ENCODE measurements around the gene MTUS2.

MTUS2 gene

GRCh38 chr13:29104461-29104860 lies 284.3 kb downstream of the MTUS2 start:
- no peak overlapping the region for H3K4me3 ChIP-seq (ENCODE audit: low read depth, low read length)
- TF ChIP-seq, protein P1, sequence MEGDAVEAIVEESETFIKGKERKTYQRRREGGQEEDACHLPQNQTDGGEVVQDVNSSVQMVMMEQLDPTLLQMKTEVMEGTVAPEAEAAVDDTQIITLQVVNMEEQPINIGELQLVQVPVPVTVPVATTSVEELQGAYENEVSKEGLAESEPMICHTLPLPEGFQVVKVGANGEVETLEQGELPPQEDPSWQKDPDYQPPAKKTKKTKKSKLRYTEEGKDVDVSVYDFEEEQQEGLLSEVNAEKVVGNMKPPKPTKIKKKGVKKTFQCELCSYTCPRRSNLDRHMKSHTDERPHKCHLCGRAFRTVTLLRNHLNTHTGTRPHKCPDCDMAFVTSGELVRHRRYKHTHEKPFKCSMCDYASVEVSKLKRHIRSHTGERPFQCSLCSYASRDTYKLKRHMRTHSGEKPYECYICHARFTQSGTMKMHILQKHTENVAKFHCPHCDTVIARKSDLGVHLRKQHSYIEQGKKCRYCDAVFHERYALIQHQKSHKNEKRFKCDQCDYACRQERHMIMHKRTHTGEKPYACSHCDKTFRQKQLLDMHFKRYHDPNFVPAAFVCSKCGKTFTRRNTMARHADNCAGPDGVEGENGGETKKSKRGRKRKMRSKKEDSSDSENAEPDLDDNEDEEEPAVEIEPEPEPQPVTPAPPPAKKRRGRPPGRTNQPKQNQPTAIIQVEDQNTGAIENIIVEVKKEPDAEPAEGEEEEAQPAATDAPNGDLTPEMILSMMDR (IDR thresholded peaks at IDR 0.05; ENCODE audit: borderline replicate concordance, insufficient read depth, low read depth, low read length) = no peak

DNA sequence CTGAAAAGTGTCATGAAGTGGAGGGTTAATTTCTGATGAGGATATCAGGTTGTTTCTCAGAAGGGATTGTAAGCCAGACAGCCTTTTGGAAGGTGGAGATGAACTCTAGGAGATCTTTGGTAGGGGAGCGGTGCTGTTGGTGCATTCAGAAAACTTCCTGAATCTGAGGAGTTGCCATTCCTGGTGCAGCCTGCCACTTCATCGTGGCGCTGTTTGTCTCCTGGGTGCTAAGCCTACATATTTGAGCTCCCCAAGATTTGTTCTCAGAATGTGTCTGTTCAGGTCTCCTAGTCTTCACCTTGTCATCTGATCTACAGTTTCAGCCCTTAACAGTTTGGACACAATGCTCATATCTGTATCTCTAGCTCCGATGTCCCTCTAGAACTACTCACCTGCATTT lies 285.6 kb downstream of the MTUS2 start:
- TF ChIP-seq, protein P1 (IDR thresholded peaks at IDR 0.05; ENCODE audit: borderline replicate concordance, insufficient read depth, low read depth, low read length) = no peak
- H3K4me3 ChIP-seq (ENCODE audit: low read depth, low read length) = no peak overlapping the region

GRCh38 chr13:29106651-29107050 lies 286.5 kb downstream of the MTUS2 start:
- H3K4me3 ChIP-seq (ENCODE audit: low read depth, low read length) = no peak overlapping the region
- TF ChIP-seq, protein P1 (IDR thresholded peaks at IDR 0.05; ENCODE audit: borderline replicate concordance, insufficient read depth, low read depth, low read length) = no peak

DNA sequence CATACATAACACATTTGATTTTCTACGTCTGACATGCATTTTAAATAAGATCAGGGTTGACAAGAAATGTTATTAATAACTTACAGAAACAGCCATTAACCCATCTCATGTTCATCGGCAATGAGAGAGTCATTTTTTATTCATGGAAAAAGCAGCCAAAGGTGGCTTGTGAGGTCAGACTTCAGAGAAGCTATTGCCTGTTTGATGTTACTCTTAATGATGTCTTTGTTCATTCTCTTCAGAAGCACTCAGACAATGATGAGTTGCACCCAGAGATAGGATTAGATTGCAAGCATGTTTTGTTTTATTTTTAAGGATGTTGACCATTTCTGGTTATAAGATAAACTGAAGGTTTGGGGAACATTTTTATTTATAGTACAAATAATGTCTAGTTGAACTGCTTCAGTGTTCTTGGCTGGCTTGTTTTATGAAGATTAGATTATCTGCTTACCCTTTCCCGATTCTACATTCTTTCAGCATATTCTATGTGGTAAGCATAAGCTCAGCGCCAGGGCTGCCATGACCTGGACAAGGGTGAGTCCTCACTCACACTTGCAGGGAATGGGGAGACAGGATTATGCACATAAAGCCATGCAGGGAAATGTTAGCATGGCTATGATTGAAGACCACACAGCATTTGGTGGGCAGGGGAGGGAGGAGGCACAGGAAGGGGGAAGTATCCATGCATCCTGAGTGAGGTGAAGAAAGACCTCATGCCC lies 288.1 kb downstream of the MTUS2 start:
- H3K4me3 ChIP-seq (ENCODE audit: low read depth, low read length) = no peak overlapping the region
- TF ChIP-seq, protein P1 (IDR thresholded peaks at IDR 0.05; ENCODE audit: borderline replicate concordance, insufficient read depth, low read depth, low read length) = no peak

DNA sequence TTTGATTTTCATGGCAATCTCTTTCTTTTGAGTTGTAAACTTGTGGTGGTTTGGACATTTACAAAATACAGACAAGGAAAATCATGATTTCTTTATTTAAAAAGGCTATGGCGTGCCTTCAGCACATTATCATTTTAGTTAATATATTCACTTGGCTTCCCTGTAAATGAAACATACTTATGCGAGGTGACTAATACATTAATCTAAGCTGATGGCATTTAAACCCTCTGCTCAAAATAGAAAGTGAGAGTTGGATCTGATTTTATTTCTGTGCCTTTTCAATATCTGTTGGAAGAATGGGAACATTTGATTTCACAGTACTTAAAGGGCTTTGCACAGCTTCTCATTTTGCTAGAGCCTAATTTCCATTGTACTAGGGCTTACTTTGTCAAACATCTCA lies 289.8 kb downstream of the MTUS2 start:
- H3K4me3 ChIP-seq (ENCODE audit: low read depth, low read length) = no peak overlapping the region
- TF ChIP-seq, protein P1 (IDR thresholded peaks at IDR 0.05; ENCODE audit: borderline replicate concordance, insufficient read depth, low read depth, low read length) = no peak

DNA sequence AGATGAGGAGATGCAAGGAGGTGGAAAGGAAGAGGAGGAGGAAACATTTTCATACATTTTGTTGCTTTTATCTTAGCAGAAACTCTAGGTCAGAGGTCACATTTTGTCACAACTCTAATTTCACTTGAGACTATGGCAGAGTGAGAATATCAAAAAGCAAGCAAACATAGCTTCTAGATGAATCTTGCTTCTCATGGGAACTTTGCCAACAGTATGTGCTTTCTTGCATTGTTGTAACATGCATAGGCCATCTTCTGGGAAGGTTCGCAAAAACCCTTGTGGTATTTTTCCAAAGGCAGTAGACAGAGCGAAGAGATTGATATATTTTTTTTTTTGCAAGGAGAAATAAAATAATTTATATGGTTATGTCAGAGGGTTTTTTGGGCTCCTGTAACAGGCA lies 291.3 kb downstream of the MTUS2 start:
- H3K4me3 ChIP-seq (ENCODE audit: low read depth, low read length) = no peak overlapping the region
- TF ChIP-seq, protein P1 (IDR thresholded peaks at IDR 0.05; ENCODE audit: borderline replicate concordance, insufficient read depth, low read depth, low read length) = no peak

DNA sequence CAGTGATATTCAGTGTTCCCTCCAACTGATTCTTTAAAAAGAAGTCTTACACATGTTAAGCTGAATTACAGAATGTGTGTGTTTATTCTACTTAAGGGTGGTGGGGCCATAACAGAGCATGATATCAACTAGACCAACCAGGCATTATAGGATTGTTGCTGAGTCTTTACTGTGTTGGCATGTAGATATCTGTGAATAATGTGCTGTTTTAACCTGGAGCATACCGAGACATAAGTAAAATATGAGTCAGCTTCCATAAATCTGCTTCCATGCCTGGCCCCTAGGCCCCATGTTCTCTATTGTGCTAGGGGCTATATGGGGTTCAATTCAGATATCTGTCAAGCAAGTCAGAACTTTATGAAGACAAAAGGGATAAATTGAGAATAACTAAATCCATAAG lies 295.7 kb downstream of the MTUS2 start:
- TF ChIP-seq, protein P1 (IDR thresholded peaks at IDR 0.05; ENCODE audit: borderline replicate concordance, insufficient read depth, low read depth, low read length) = no peak
- H3K4me3 ChIP-seq (ENCODE audit: low read depth, low read length) = no peak overlapping the region
